WTC11 (cell line): ENCODE data around the gene IQGAP2. TPM values are rescaled to one million over a fixed set of nuclear protein-coding genes. Genes with fewer than 3 reads are reported as not detected.

Source experiments
- ATAC-seq: fragments of 200-7000 bp; cut with Tn5 transposase; 2 replicates; pipeline ENCODE4 v1.10.0; 2021; ENCODE audit warnings: mild to moderate bottlenecking, moderate library complexity
- CTCF ChIA-PET: fragments of 300-600 bp; sonication (Branson Sonifier 250); formaldehyde crosslinking; loops from one replicate; lab custom pipeline; 2021; ENCODE audit warnings: antibody characterized with exemption; lab: Charles Lee
- POLR2A ChIA-PET: fragments of 350-600 bp; sonication (Branson Sonifier 250); formaldehyde crosslinking; loops from one replicate; lab custom pipeline; 2021; ENCODE audit warnings: antibody characterized with exemption; lab: Charles Lee
- DNase-seq: peaks from one replicate; pipeline ENCODE4 v3.0.0; 2021; ENCODE audit warnings: low spot score
- H3K27ac Mint-ChIP-seq: 2 replicates; pipeline ENCODE4 v1.8.0; 2021; ENCODE audit warnings: mixed read lengths
- H3K27me3 Mint-ChIP-seq: 2 replicates; pipeline ENCODE4 v1.8.0; 2021; ENCODE audit warnings: low read depth, mild to moderate bottlenecking, moderate library complexity, mixed read lengths
- H3K36me3 Mint-ChIP-seq: 2 replicates; pipeline ENCODE4 v1.8.0; 2021; ENCODE audit warnings: mixed read lengths
- H3K4me1 Mint-ChIP-seq: 2 replicates; pipeline ENCODE4 v1.8.0; 2022; ENCODE audit warnings: mixed read lengths
- H3K4me3 Mint-ChIP-seq: 2 replicates; pipeline ENCODE4 v1.8.0; 2021; ENCODE audit warnings: mild to moderate bottlenecking, moderate library complexity, mixed read lengths
- H3K9me3 Mint-ChIP-seq: 2 replicates; pipeline ENCODE4 v1.8.0; 2021; ENCODE audit warnings: mixed read lengths
- EMX1 ChIP-seq: fragments of 250-450 bp; sonication (Bioruptor Pico); IDR thresholded peaks from 2 replicates; pipeline ENCODE4 v1.8.0; 2021; ENCODE audit warnings: mild to moderate bottlenecking
- GABPB1 ChIP-seq: sonication (generic); formaldehyde crosslinking; IDR thresholded peaks from 2 replicates; pipeline ENCODE4 v1.8.1; 2023; ENCODE audit warnings: mild to moderate bottlenecking, missing genetic modification reagents
- IRF1 ChIP-seq: sonication (generic); formaldehyde crosslinking; IDR thresholded peaks from 2 replicates; pipeline ENCODE4 v1.8.0; 2023; ENCODE audit warnings: missing genetic modification reagents
- NFATC4 ChIP-seq: fragments of 250-450 bp; sonication (Bioruptor Pico); IDR thresholded peaks from 2 replicates; pipeline ENCODE4 v1.9.0; 2021; ENCODE audit warnings: mild to moderate bottlenecking
- NFE2L1 ChIP-seq: sonication (generic); formaldehyde crosslinking; IDR thresholded peaks from 2 replicates; pipeline ENCODE4 v1.8.1; 2023; ENCODE audit warnings: missing genetic modification reagents
- NR2C2 ChIP-seq: sonication (generic); formaldehyde crosslinking; IDR thresholded peaks from 2 replicates; pipeline ENCODE4 v1.8.0; 2022; ENCODE audit warnings: mild to moderate bottlenecking, missing genetic modification reagents
- NR3C1 ChIP-seq: sonication (generic); formaldehyde crosslinking; conservative IDR thresholded peaks from 2 replicates; pipeline ENCODE4 v1.8.1; 2023; ENCODE audit warnings: low read depth, mild to moderate bottlenecking, missing genetic modification reagents
- SMAD4 ChIP-seq: sonication (generic); formaldehyde crosslinking; IDR thresholded peaks from 2 replicates; pipeline ENCODE4 v1.8.0; 2022; ENCODE audit warnings: mild to moderate bottlenecking, missing genetic modification reagents
- TEAD4 ChIP-seq: sonication (generic); formaldehyde crosslinking; IDR thresholded peaks from 2 replicates; pipeline ENCODE4 v1.8.0; 2022; ENCODE audit warnings: mild to moderate bottlenecking, missing genetic modification reagents
- ZBTB43 ChIP-seq: sonication (generic); formaldehyde crosslinking; IDR thresholded peaks from 2 replicates; pipeline ENCODE4 v1.8.1; 2023; ENCODE audit warnings: mild to moderate bottlenecking, missing genetic modification reagents
- ZNF232 ChIP-seq: sonication (generic); formaldehyde crosslinking; IDR thresholded peaks from 2 replicates; pipeline ENCODE4 v1.8.0; 2022; ENCODE audit warnings: mild to moderate bottlenecking, missing genetic modification reagents
- ZNF263 ChIP-seq: sonication (generic); formaldehyde crosslinking; IDR thresholded peaks from 2 replicates; pipeline ENCODE4 v1.8.1; 2022; ENCODE audit warnings: low read depth, mild to moderate bottlenecking, moderate library complexity, missing genetic modification reagents
- ZNF281 ChIP-seq: sonication (generic); formaldehyde crosslinking; IDR thresholded peaks from 2 replicates; pipeline ENCODE4 v1.8.0; 2023; ENCODE audit warnings: mild to moderate bottlenecking, missing genetic modification reagents
- ZNF425 ChIP-seq: fragments of 250-450 bp; sonication (Bioruptor Pico); conservative IDR thresholded peaks from 2 replicates; pipeline ENCODE4 v1.9.0; 2021; ENCODE audit warnings: mild to moderate bottlenecking
- ZNF671 ChIP-seq: fragments of 250-450 bp; sonication (Bioruptor Pico); IDR thresholded peaks from 2 replicates; pipeline ENCODE4 v1.8.0; 2021; ENCODE audit warnings: mild to moderate bottlenecking
- ZSCAN18 ChIP-seq: fragments of 250-450 bp; sonication (Bioruptor Pico); IDR thresholded peaks from 2 replicates; pipeline ENCODE4 v2.1.2; 2022; ENCODE audit warnings: mild to moderate bottlenecking, moderate library complexity
- total RNA-seq: library from RNA; stranded (reverse); gene quantifications from 3 replicates; pipeline ENCODE4 v1.2.3, GENCODE V29; 2021
- TF ChIP-seq, protein P1 (sequence below): sonication (generic); formaldehyde crosslinking; IDR thresholded peaks from 2 replicates; pipeline ENCODE4 v1.8.1; 2022; ENCODE audit warnings: mild to moderate bottlenecking, moderate library complexity, missing genetic modification reagents
- TF ChIP-seq, protein P2 (sequence below): sonication (generic); formaldehyde crosslinking; IDR thresholded peaks from 2 replicates; pipeline ENCODE4 v1.8.1; 2023; ENCODE audit warnings: mild to moderate bottlenecking, missing genetic modification reagents, moderate library complexity
- TF ChIP-seq, protein P3 (sequence below): sonication (generic); formaldehyde crosslinking; IDR thresholded peaks from 2 replicates; pipeline ENCODE4 v1.8.1; 2023; ENCODE audit warnings: mild to moderate bottlenecking, missing genetic modification reagents
- TF ChIP-seq, protein P4 (sequence below): sonication (generic); formaldehyde crosslinking; IDR thresholded peaks from 2 replicates; pipeline ENCODE4 v1.8.1; 2022; ENCODE audit warnings: low read depth, missing genetic modification reagents, borderline replicate concordance

IQGAP2 gene
- total RNA-seq, 1 experiment from 2014 or later = 70.6 TPM

DNA sequence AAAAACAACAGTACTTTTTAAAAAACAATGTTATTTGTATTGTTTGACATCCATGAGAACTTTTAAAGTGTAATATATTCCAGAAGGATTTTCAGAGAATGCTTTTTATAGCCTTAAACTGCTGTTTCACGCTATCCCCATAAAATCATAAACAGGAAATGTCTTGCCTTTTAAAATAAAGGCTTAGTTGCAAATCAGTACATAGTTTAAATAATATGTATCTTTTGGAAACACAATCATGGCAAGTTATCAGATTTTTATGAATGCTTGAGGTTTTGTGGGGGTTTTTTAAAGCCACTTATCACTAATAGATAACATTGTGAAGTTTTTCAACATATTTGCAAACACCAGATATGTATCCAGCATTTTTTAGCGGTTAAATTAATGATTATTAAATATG, 257.3 kb downstream of the IQGAP2 start:
- DNase-seq (no peak), ATAC-seq (no peak)
- Mint-ChIP-seq H3K4me1 (peaks cover 5% of the 10 kb centered on the region; the same call in 1 of the 2 replicates), H3K27ac (no peak overlapping the region), H3K4me3 (no peak overlapping the region), H3K9me3 (no peaks in the 10 kb centered on the region), H3K27me3 (no peaks in the 10 kb centered on the region), H3K36me3 (peaks cover 16% of the 10 kb centered on the region)
- CTCF ChIA-PET = no interaction called here
- POLR2A ChIA-PET = no interaction called here
- no peak for TF ChIP-seq EMX1 (CRISPR knock-in tag)
- no peak for TF ChIP-seq ZNF263 (CRISPR knock-in tag)
- TF ChIP-seq IRF1 (CRISPR knock-in tag) = no peak
- TF ChIP-seq ZNF281 (CRISPR knock-in tag) = no peak
- TF ChIP-seq GABPB1 (CRISPR knock-in tag) = no peak
- TF ChIP-seq, protein P1, sequence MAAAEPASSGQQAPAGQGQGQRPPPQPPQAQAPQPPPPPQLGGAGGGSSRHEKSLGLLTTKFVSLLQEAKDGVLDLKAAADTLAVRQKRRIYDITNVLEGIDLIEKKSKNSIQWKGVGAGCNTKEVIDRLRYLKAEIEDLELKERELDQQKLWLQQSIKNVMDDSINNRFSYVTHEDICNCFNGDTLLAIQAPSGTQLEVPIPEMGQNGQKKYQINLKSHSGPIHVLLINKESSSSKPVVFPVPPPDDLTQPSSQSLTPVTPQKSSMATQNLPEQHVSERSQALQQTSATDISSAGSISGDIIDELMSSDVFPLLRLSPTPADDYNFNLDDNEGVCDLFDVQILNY (CRISPR knock-in tag) = no peak
- TF ChIP-seq, protein P2, sequence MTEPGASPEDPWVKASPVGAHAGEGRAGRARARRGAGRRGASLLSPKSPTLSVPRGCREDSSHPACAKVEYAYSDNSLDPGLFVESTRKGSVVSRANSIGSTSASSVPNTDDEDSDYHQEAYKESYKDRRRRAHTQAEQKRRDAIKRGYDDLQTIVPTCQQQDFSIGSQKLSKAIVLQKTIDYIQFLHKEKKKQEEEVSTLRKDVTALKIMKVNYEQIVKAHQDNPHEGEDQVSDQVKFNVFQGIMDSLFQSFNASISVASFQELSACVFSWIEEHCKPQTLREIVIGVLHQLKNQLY (CRISPR knock-in tag) = no peak
- TF ChIP-seq NFATC4 = no peak
- TF ChIP-seq SMAD4 (CRISPR knock-in tag) = no peak
- no peak for TF ChIP-seq ZNF671 (CRISPR knock-in tag)
- no peak for TF ChIP-seq ZBTB43 (CRISPR knock-in tag)
- TF ChIP-seq ZSCAN18 (CRISPR knock-in tag) = no peak

GRCh38 chr5:76662521-76662920, 259.4 kb downstream of the IQGAP2 start:
- no peak for ATAC-seq
- ChIA-PET CTCF (no interaction called here), POLR2A (no interaction called here)
- Mint-ChIP-seq H3K9me3 (no peaks in the 10 kb centered on the region), H3K27me3 (no peaks in the 10 kb centered on the region), H3K27ac (0 out of 2 replicates have a peak overlapping the region, but pooled peaks have one; percentile 32), H3K36me3 (peaks cover 21% of the 10 kb centered on the region), H3K4me1 (peaks cover 2% of the 10 kb centered on the region; the same call in 1 of the 2 replicates), H3K4me3 (no peak overlapping the region)
- DNase-seq = no peak
- TF ChIP-seq, protein P3, sequence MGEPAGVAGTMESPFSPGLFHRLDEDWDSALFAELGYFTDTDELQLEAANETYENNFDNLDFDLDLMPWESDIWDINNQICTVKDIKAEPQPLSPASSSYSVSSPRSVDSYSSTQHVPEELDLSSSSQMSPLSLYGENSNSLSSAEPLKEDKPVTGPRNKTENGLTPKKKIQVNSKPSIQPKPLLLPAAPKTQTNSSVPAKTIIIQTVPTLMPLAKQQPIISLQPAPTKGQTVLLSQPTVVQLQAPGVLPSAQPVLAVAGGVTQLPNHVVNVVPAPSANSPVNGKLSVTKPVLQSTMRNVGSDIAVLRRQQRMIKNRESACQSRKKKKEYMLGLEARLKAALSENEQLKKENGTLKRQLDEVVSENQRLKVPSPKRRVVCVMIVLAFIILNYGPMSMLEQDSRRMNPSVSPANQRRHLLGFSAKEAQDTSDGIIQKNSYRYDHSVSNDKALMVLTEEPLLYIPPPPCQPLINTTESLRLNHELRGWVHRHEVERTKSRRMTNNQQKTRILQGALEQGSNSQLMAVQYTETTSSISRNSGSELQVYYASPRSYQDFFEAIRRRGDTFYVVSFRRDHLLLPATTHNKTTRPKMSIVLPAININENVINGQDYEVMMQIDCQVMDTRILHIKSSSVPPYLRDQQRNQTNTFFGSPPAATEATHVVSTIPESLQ (CRISPR knock-in tag) = no peak
- TF ChIP-seq ZNF425 (CRISPR knock-in tag) (no peak), NR2C2 (CRISPR knock-in tag) (no peak), NFE2L1 (CRISPR knock-in tag) (no peak), ZNF232 (CRISPR knock-in tag) (no peak), TEAD4 (CRISPR knock-in tag) (no peak), NR3C1 (CRISPR knock-in tag) (no peak)
- TF ChIP-seq, protein P4, sequence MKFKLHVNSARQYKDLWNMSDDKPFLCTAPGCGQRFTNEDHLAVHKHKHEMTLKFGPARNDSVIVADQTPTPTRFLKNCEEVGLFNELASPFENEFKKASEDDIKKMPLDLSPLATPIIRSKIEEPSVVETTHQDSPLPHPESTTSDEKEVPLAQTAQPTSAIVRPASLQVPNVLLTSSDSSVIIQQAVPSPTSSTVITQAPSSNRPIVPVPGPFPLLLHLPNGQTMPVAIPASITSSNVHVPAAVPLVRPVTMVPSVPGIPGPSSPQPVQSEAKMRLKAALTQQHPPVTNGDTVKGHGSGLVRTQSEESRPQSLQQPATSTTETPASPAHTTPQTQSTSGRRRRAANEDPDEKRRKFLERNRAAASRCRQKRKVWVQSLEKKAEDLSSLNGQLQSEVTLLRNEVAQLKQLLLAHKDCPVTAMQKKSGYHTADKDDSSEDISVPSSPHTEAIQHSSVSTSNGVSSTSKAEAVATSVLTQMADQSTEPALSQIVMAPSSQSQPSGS = no peak
